IMR-90 (cell line): Measurements from ENCODE around the gene TADA2A. TPM values are rescaled to one million over a fixed set of nuclear protein-coding genes. Genes with fewer than 3 reads are reported as not detected.
A peak's percentile ranks its signal among the peaks of the same experiment; 100 is the strongest.

Experiments
- ATAC-seq: fragments of 200-7000 bp; cut with Tn5 transposase; 2 replicates; pipeline ENCODE4 v1.9.1; 2020; ENCODE audit warnings: low read depth, mild to moderate bottlenecking, moderate library complexity
- BruUV-seq: library from RNA; stranded (reverse); fragments of 400-500 nt; replicated peaks from 2 replicates; lab custom pipeline; 2021; lab: Mats Ljungman, UMichigan
- CTCF ChIA-PET: fragments of 300-600 bp; formaldehyde crosslinking; extraction: SDS; loops from one replicate; lab custom pipeline; 2021; ENCODE audit warnings: antibody characterized with exemption; lab: Yijun Ruan, JAX
- POLR2A ChIA-PET: fragments of 300-600 bp; sonication (Branson Sonifier 250); formaldehyde crosslinking; loops from one replicate; lab custom pipeline; 2022; ENCODE audit warnings: antibody characterized with exemption; ENCODE audit not compliant: unreplicated experiment; lab: Charles Lee
- DNase-seq: peaks from one replicate; pipeline ENCODE4 v3.0.0; 2013
- H2AFZ ChIP-seq: replicated peaks from 2 replicates; pipeline ENCODE3; 2013; ENCODE audit warnings: low read length, mild to moderate bottlenecking; ENCODE audit not compliant: poor library complexity
- H2AK5ac ChIP-seq: 2 replicates; pipeline ENCODE4 v1.6.1; 2013; ENCODE audit warnings: low read depth, low read length, inconsistent platforms
- H2AK9ac ChIP-seq: replicated peaks from 2 replicates; pipeline ENCODE3; 2013; ENCODE audit warnings: mild to moderate bottlenecking, low read depth, low read length, moderate library complexity; ENCODE audit not compliant: poor library complexity
- H2BK120ac ChIP-seq: 2 replicates; pipeline ENCODE4 v1.6.1; 2013; ENCODE audit warnings: low read depth, low read length, inconsistent platforms
- H2BK15ac ChIP-seq: 3 replicates; pipeline ENCODE4 v1.6.1; 2013; ENCODE audit warnings: low read depth, low read length, inconsistent platforms
- H2BK20ac ChIP-seq: 2 replicates; pipeline ENCODE4 v1.6.1; 2013; ENCODE audit warnings: low read depth, mild to moderate bottlenecking, inconsistent platforms, low read length, moderate library complexity
- H2BK5ac ChIP-seq: 2 replicates; pipeline ENCODE4 v1.6.1; 2013; ENCODE audit warnings: mild to moderate bottlenecking, low read depth, low read length, inconsistent platforms; ENCODE audit not compliant: poor library complexity, severe bottlenecking
- H3K14ac ChIP-seq: replicated peaks from 2 replicates; pipeline ENCODE4 v1.6.1; 2013; ENCODE audit warnings: low read depth, low read length, inconsistent platforms
- H3K18ac ChIP-seq: 2 replicates; pipeline ENCODE4 v1.6.1; 2013; ENCODE audit warnings: low read depth, low read length, control low read depth
- H3K23ac ChIP-seq: 2 replicates; pipeline ENCODE4 v1.6.1; 2013; ENCODE audit warnings: low read depth, low read length, inconsistent platforms
- H3K27ac ChIP-seq: 2 replicates; pipeline ENCODE4 v1.5.1; 2013; ENCODE audit warnings: mild to moderate bottlenecking, control low read depth, low read length; ENCODE audit not compliant: insufficient read depth
- H3K27me3 ChIP-seq: 2 replicates; pipeline ENCODE4 v1.6.1; 2013; ENCODE audit warnings: low read length; ENCODE audit not compliant: control insufficient read depth, insufficient read depth
- H3K36me3 ChIP-seq: 2 replicates; pipeline ENCODE4 v1.6.1; 2013; ENCODE audit warnings: low read length, mixed read lengths; ENCODE audit not compliant: control insufficient read depth, insufficient read depth
- H3K4ac ChIP-seq: 2 replicates; pipeline ENCODE4 v1.6.1; 2013; ENCODE audit warnings: low read depth, low read length, inconsistent platforms
- H3K4me1 ChIP-seq: 2 replicates; pipeline ENCODE4 v1.6.1; 2013; ENCODE audit warnings: low read length, mixed read lengths; ENCODE audit not compliant: control insufficient read depth, insufficient read depth
- H3K4me2 ChIP-seq: 2 replicates; pipeline ENCODE4 v1.6.1; 2013; ENCODE audit warnings: low read depth, mild to moderate bottlenecking, control low read depth, low read length, moderate library complexity
- H3K4me3 ChIP-seq: 2 replicates; pipeline ENCODE4 v1.5.1; 2013; ENCODE audit warnings: low read depth, mild to moderate bottlenecking, control low read depth, low read length, moderate library complexity; ENCODE audit not compliant: insufficient read depth
- H3K56ac ChIP-seq: 2 replicates; pipeline ENCODE4 v1.6.1; 2013; ENCODE audit warnings: low read length, inconsistent platforms; ENCODE audit not compliant: insufficient read depth; ENCODE audit errors: extremely low read depth
- H3K79me1 ChIP-seq, 2 experiments: 2 replicates each; pipeline ENCODE4 v1.6.1; 2013; ENCODE audit warnings: low read length in 2 of 2, inconsistent platforms in 1 of 2, low read depth in 1 of 2
- H3K9ac ChIP-seq: 2 replicates; pipeline ENCODE4 v1.6.1; 2013; ENCODE audit warnings: low read depth, low read length, control low read depth
- H3K9me1 ChIP-seq: 2 replicates; pipeline ENCODE4 v1.6.1; 2013; ENCODE audit warnings: low read length, inconsistent platforms; ENCODE audit not compliant: insufficient read depth
- H3K9me3 ChIP-seq: 2 replicates; pipeline ENCODE4 v1.6.1; 2013; ENCODE audit warnings: low read length; ENCODE audit not compliant: control insufficient read depth, insufficient read depth
- H4K20me1 ChIP-seq: 2 replicates; pipeline ENCODE4 v1.6.1; 2013; ENCODE audit warnings: low read length, inconsistent platforms; ENCODE audit not compliant: insufficient read depth
- H4K5ac ChIP-seq: 2 replicates; pipeline ENCODE4 v1.6.1; 2013; ENCODE audit warnings: mild to moderate bottlenecking, low read depth, low read length, control low read depth
- H4K8ac ChIP-seq, 2 experiments: 2 replicates each; pipeline ENCODE4 v1.6.1; 2013; ENCODE audit warnings: low read depth in 2 of 2, low read length in 2 of 2, control low read depth in 1 of 2, inconsistent platforms in 1 of 2
- H4K91ac ChIP-seq: 2 replicates; pipeline ENCODE4 v1.6.1; 2013; ENCODE audit warnings: low read depth, low read length, inconsistent platforms; ENCODE audit not compliant: insufficient read depth
- CEBPB ChIP-seq: IDR thresholded peaks from 2 replicates; pipeline ENCODE4 v1.6.1; 2012; ENCODE audit warnings: low read depth, low read length, improper control_type of control experiment
- NFE2L2 ChIP-seq: fragments of 150-350 bp; IDR thresholded peaks from 2 replicates; pipeline ENCODE4 v1.6.1; 2016; ENCODE audit warnings: low read depth, mild to moderate bottlenecking, low read length
- RAD21 ChIP-seq: IDR thresholded peaks from 2 replicates; pipeline ENCODE4 v1.6.1; 2012; ENCODE audit warnings: low read length, improper control_type of control experiment
- WGBS, 2 experiments: methylation state at CpG; one replicate each; pipeline versions ENCODE4 v1.1.5 to v1.1.7; 2013; ENCODE audit warnings: missing lambda C conversion rate in 2 of 2; ENCODE audit not compliant: insufficient read length in 1 of 2; ENCODE audit errors: extremely low coverage in 2 of 2; 5-methylcytosine and 5-hydroxymethylcytosine counted together
- dilution Hi-C: fragments of 300-500 bp; cut with HindIII; formaldehyde crosslinking; loops from one replicate; pipeline ENCODE4 v1.14.3; 2018; ENCODE audit warnings: low sequenced_read_pairs; ENCODE audit not compliant: unreplicated experiment
- in situ Hi-C: fragments of 300-500 bp; cut with MboI; formaldehyde crosslinking; loops from 3 replicates; pipeline ENCODE4 v1.14.3; 2019; ENCODE audit warnings: low sequenced_read_pairs, inconsistent platforms, mixed read lengths
- intact Hi-C: fragments of 100-400 bp; cut with micrococcal nuclease; formaldehyde crosslinking; loops from 2 replicates; pipeline ENCODE4 v1.10.0; 2022
- polyA plus RNA-seq, 3 experiments: library from polyadenylated mRNA; depleted of rRNA; stranded (reverse); fragments of >200 nt; gene quantifications; 2 replicates each; pipeline ENCODE4 v1.2.3, GENCODE V29; 2012; ENCODE audit warnings: low replicate concordance in 1 of 3
- total RNA-seq: library from RNA; depleted of rRNA; stranded (reverse); fragments of >200 nt; gene quantifications from 2 replicates; pipeline ENCODE4 v1.2.3, GENCODE V29; 2012
- TF ChIP-seq, protein P1 (sequence below): fragments of 150-350 bp; IDR thresholded peaks from 2 replicates; pipeline ENCODE4 v1.6.1; 2017; ENCODE audit warnings: mild to moderate bottlenecking, antibody characterized with exemption, low read length, low read depth

TADA2A gene
- total and polyA plus RNA-seq, 2 of the 4 experiments (the other 2 are of a cell fraction): 13.1 to 19.7 TPM

DNA sequence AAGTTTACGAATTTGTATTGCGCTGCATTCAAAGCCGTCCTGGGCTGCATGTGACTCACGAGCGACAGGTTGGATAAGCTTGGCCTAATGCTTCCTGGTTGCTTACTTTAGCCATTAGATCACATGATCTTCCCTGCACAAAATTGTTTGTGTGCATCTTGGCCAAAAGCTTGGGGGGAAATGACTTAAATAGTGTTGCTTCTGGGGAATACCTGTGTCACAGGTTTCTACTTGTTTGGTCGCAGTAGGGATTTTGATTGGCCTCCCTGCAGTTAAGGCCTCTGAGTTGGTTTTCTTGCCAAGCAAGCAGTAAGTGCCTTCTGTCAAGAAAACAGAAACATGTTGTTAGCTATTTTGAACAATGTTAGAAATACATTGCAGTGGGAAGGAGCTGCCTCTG lies 43.4 kb downstream of the TADA2A start:
- Histone ChIP-seq H2BK5ac (no peak overlapping the region), H3K18ac (no peak overlapping the region), H4K8ac (no peak overlapping the region), H3K27ac (no peak overlapping the region), H3K4ac (0 out of 2 replicates have a peak overlapping the region, but pooled peaks have one; percentile 19), H3K14ac (peak overlapping the region; percentile 18), H2BK15ac (no peak overlapping the region), H3K9me1 (peaks cover 8% of the 10 kb centered on the region; the same call in 1 of the 2 replicates), H4K5ac (no peak overlapping the region), H2BK120ac (no peak overlapping the region), H3K56ac (no peak overlapping the region), H3K4me3 (no peak overlapping the region), H3K27me3 (no peaks in the 10 kb centered on the region), H4K91ac (no peak overlapping the region; the same call in 1 of the 2 replicates), H3K9ac (no peak overlapping the region), H3K79me1 (peaks cover 9 to 44% of the 10 kb centered on the region in 2 experiments), H4K20me1 (peaks cover 2% of the 10 kb centered on the region; the same call in 1 of the 2 replicates), H3K23ac (no peak overlapping the region), H3K9me3 (no peaks in the 10 kb centered on the region), H3K4me1 (peaks cover 14% of the 10 kb centered on the region), H3K36me3 (no peaks in the 10 kb centered on the region), H2AFZ (no peak overlapping the region), H2AK5ac (no peak overlapping the region), H2AK9ac (no peak overlapping the region), H2BK20ac (no peak overlapping the region), H3K4me2 (no peak overlapping the region)
- POLR2A ChIA-PET: interaction anchor here (0.6 kb wide), 1 partner anchor 39 kb away, joined by 4 read pairs; no protein-coding TSS in a partner anchor
- intact Hi-C loops (no loop called here), in situ Hi-C loops (no loop called here), dilution Hi-C loops (no loop called here)
- ATAC-seq (no peak), DNase-seq (peak; percentile 18)
- CTCF ChIA-PET: interaction anchor here (0.6 kb wide), 1 partner anchor 18 kb away, joined by 6 read pairs; no protein-coding TSS in a partner anchor
- TF ChIP-seq, protein P1, sequence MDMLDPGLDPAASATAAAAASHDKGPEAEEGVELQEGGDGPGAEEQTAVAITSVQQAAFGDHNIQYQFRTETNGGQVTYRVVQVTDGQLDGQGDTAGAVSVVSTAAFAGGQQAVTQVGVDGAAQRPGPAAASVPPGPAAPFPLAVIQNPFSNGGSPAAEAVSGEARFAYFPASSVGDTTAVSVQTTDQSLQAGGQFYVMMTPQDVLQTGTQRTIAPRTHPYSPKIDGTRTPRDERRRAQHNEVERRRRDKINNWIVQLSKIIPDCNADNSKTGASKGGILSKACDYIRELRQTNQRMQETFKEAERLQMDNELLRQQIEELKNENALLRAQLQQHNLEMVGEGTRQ: peak; percentile 51
- TF ChIP-seq NFE2L2: no peak
- TF ChIP-seq RAD21: no peak
- no peak for TF ChIP-seq CEBPB
- 80% methylated on average over 1 of the region's 6 CpGs; no CpG with 5 or more reads in 1 of the 2 experiments for WGBS, 2 experiments
- BruUV-seq: no TSS peak
